Measurements from ENCODE around the gene LDB2.
"Not testable (repeated sequence)": the region's sequence is repeated elsewhere in the genome, so short reads cannot be mapped to it uniquely, and the experiment has no call there.

- not testable (repeated sequence) for TF ChIP-seq EZH2 (IDR thresholded peaks at IDR 0.05; ENCODE audit: low read depth); CTCF (conservative IDR thresholded peaks at IDR 0.05)
These were observed 374.9 kb downstream of the LDB2 start for GRCh38 chr4:16523526-16523925.
